Measurements from ENCODE around the gene SLFN12. TPM values are rescaled to one million over a fixed set of nuclear protein-coding genes. Genes with fewer than 3 reads are reported as not detected.
"Not testable (repeated sequence)": the region's sequence is repeated elsewhere in the genome, so short reads cannot be mapped to it uniquely, and the experiment has no call there.

Gene SLFN12
- total RNA-seq, 8 experiments from 2014 or later: 0.05 to 11.6 (median 0.72) TPM; not detected in 1

GRCh38 chr17:35447499-35447898 lies 15.2 kb upstream of the SLFN12 start:
- 0 to 100% (median 42%) methylated on average over 1 to 3 of the region's 3 CpGs; no CpG with 5 or more reads in 1 of the 10 experiments for WGBS, 10 experiments
- peaks cover 0 to 6% of the 10 kb centered on the region in 2 donors for H3K4me1 ChIP-seq (replicated peaks in 1 of 2)
- no peak overlapping the region for H3K27ac ChIP-seq
- peak overlapping the region in 1 of 5 donors; percentile 43 for H3K4me3 ChIP-seq
- in situ Hi-C loops (cut with MboI; ENCODE audit: low pct_unique_long_range_greater_than_20kb in 2 of 9, low sequenced_read_pairs in 9 of 9, unreplicated experiment in 9 of 9): no loop called here
- no peak for ATAC-seq (replicated peaks in 6 of 8)

GRCh38 chr17:35438433-35438832 lies 6.1 kb upstream of the SLFN12 start:
- Histone ChIP-seq H3K27ac (no peak overlapping the region), H3K4me1 (replicated peaks in 1 of 2) (peaks cover 0 to 5% of the 10 kb centered on the region in 2 donors), H3K4me3 (no peak overlapping the region)
- ATAC-seq (replicated peaks in 6 of 8): no peak
- in situ Hi-C loops (cut with MboI; ENCODE audit: low pct_unique_long_range_greater_than_20kb in 2 of 9, low sequenced_read_pairs in 9 of 9, unreplicated experiment in 9 of 9): no loop called here

GRCh38 chr17:35433075-35433894 lies 985 bp upstream of the SLFN12 start:
- Histone ChIP-seq H3K27ac (peak overlapping the region in 1 of 2 donors; percentile 27), H3K4me1 (replicated peaks in 1 of 2) (peaks cover 0 to 10% of the 10 kb centered on the region in 2 donors), H3K4me3 (peak overlapping the region in 3 of 5 donors; percentile 27 to 43 (median 37))
- ATAC-seq (replicated peaks in 6 of 8): peak; percentile 77 to 97 (median 94)
- WGBS, 10 experiments: 0 to 52% (median 22%) methylated on average over 1 to 17 of the region's 19 CpGs; no CpG with 5 or more reads in 1 of the 10 experiments
- in situ Hi-C loops (cut with MboI; ENCODE audit: low pct_unique_long_range_greater_than_20kb in 2 of 9, low sequenced_read_pairs in 9 of 9, unreplicated experiment in 9 of 9): no loop called here

- H3K4me1 ChIP-seq (replicated peaks in 1 of 2): peaks cover 0 to 10% of the 10 kb centered on the region in 2 donors
- WGBS, 10 experiments: 60 to 100% (median 81%) methylated on average over 1 to 2 of the region's 2 CpGs; no CpG with 5 or more reads in 5 of the 10 experiments
- in situ Hi-C loops (cut with MboI; ENCODE audit: low pct_unique_long_range_greater_than_20kb in 2 of 9, low sequenced_read_pairs in 9 of 9, unreplicated experiment in 9 of 9): no loop called here
- H3K4me3 ChIP-seq: no peak overlapping the region
- no peak overlapping the region for H3K27ac ChIP-seq
- ATAC-seq (replicated peaks in 6 of 8): no peak
Observed at GRCh38 chr17:35429702-35430101, 2.6 kb downstream of the SLFN12 start.

GRCh38 chr17:35428229-35428628 lies 4.1 kb downstream of the SLFN12 start:
- H3K27ac ChIP-seq: no peak overlapping the region
- H3K4me1 ChIP-seq (replicated peaks in 1 of 2): peaks cover 0 to 3% of the 10 kb centered on the region in 2 donors
- 67 to 100% (median 75%) methylated on average over 1 to 2 of the region's 2 CpGs; no CpG with 5 or more reads in 1 of the 10 experiments for whole genome bisulfite sequencing, 10 experiments
- H3K4me3 ChIP-seq: no peak overlapping the region
- in situ Hi-C loops (cut with MboI; ENCODE audit: low pct_unique_long_range_greater_than_20kb in 2 of 9, low sequenced_read_pairs in 9 of 9, unreplicated experiment in 9 of 9): no loop called here
- ATAC-seq (replicated peaks in 6 of 8): no peak

GRCh38 chr17:35423761-35424160 lies 8.5 kb downstream of the SLFN12 start:
- ATAC-seq (replicated peaks in 6 of 8): no peak
- Histone ChIP-seq H3K4me3 (no peak overlapping the region), H3K4me1 (replicated peaks in 1 of 2) (no peaks in the 10 kb centered on the region), H3K27ac (no peak overlapping the region)
- 40 to 100% (median 93%) methylated on average over 1 to 4 of the region's 4 CpGs; no CpG with 5 or more reads in 2 of the 10 experiments for WGBS, 10 experiments
- in situ Hi-C loops (cut with MboI; ENCODE audit: low pct_unique_long_range_greater_than_20kb in 2 of 9, low sequenced_read_pairs in 9 of 9, unreplicated experiment in 9 of 9): no loop called here

GRCh38 chr17:35421069-35421468 lies 11.2 kb downstream of the SLFN12 start:
- ATAC-seq (replicated peaks in 6 of 8); H3K27ac ChIP-seq; H3K4me3 ChIP-seq; H3K4me1 ChIP-seq (replicated peaks in 1 of 2); in situ Hi-C loops (cut with MboI; ENCODE audit: low pct_unique_long_range_greater_than_20kb in 2 of 9, low sequenced_read_pairs in 9 of 9, unreplicated experiment in 9 of 9): not testable (repeated sequence)
- WGBS, 10 experiments: 68 to 100% (median 90%) methylated on average over 2 to 9 of the region's 9 CpGs; no CpG with 5 or more reads in 1 of the 10 experiments

- no peak for ATAC-seq (replicated peaks in 6 of 8)
- Histone ChIP-seq H3K4me1 (replicated peaks in 1 of 2) (no peaks in the 10 kb centered on the region), H3K27ac (no peak overlapping the region), H3K4me3 (no peak overlapping the region)
- in situ Hi-C loops (cut with MboI; ENCODE audit: low pct_unique_long_range_greater_than_20kb in 2 of 9, low sequenced_read_pairs in 9 of 9, unreplicated experiment in 9 of 9): no loop called here
- whole genome bisulfite sequencing, 10 experiments: 64 to 100% (median 89%) methylated on average over 1 to 2 of the region's 2 CpGs; no CpG with 5 or more reads in 1 of the 10 experiments
Observed at GRCh38 chr17:35416659-35417058, 15.6 kb downstream of the SLFN12 start.

- H3K27ac ChIP-seq; ATAC-seq (replicated peaks in 6 of 8); H3K4me3 ChIP-seq; in situ Hi-C loops (cut with MboI; ENCODE audit: low pct_unique_long_range_greater_than_20kb in 2 of 9, low sequenced_read_pairs in 9 of 9, unreplicated experiment in 9 of 9); H3K4me1 ChIP-seq (replicated peaks in 1 of 2): not testable (repeated sequence)
- WGBS, 10 experiments: 38 to 96% (median 83%) methylated on average over 1 to 2 of the region's 2 CpGs
Observed at GRCh38 chr17:35414707-35415106, 17.6 kb downstream of the SLFN12 start.

- no peak for ATAC-seq (replicated peaks in 6 of 8)
- WGBS, 10 experiments: 44 to 100% (median 82%) methylated on average over 1 of the region's 1 CpG; no CpG with 5 or more reads in 2 of the 10 experiments
- Histone ChIP-seq H3K27ac (no peak overlapping the region), H3K4me3 (no peak overlapping the region), H3K4me1 (replicated peaks in 1 of 2) (no peaks in the 10 kb centered on the region)
- in situ Hi-C loops (cut with MboI; ENCODE audit: low pct_unique_long_range_greater_than_20kb in 2 of 9, low sequenced_read_pairs in 9 of 9, unreplicated experiment in 9 of 9): no loop called here
Observed at GRCh38 chr17:35414247-35414646, 18.1 kb downstream of the SLFN12 start.

- 82 to 98% (median 96%) methylated on average over 8 to 19 of the region's 26 CpGs; no CpG with 5 or more reads in 6 of the 10 experiments for WGBS, 10 experiments
- no peak for ATAC-seq (replicated peaks in 6 of 8)
- Histone ChIP-seq H3K4me3 (no peak overlapping the region), H3K4me1 (replicated peaks in 1 of 2) (no peaks in the 10 kb centered on the region), H3K27ac (no peak overlapping the region)
- in situ Hi-C loops (cut with MboI; ENCODE audit: low pct_unique_long_range_greater_than_20kb in 2 of 9, low sequenced_read_pairs in 9 of 9, unreplicated experiment in 9 of 9): no loop called here
Observed at GRCh38 chr17:35407531-35407930, 24.8 kb downstream of the SLFN12 start.

- in situ Hi-C loops (cut with MboI; ENCODE audit: low pct_unique_long_range_greater_than_20kb in 2 of 9, low sequenced_read_pairs in 9 of 9, unreplicated experiment in 9 of 9): no loop called here
- WGBS, 10 experiments: 0 to 100% (median 81%) methylated on average over 1 of the region's 1 CpG; no CpG with 5 or more reads in 2 of the 10 experiments
Observed at GRCh38 chr17:35406568-35406967, 25.7 kb downstream of the SLFN12 start.

GRCh38 chr17:35404360-35404759 lies 27.9 kb downstream of the SLFN12 start:
- Histone ChIP-seq H3K27ac (no peak overlapping the region), H3K4me3 (no peak overlapping the region), H3K4me1 (replicated peaks in 1 of 2) (no peaks in the 10 kb centered on the region)
- whole genome bisulfite sequencing, 10 experiments: 43 to 100% (median 80%) methylated on average over 1 of the region's 1 CpG; no CpG with 5 or more reads in 1 of the 10 experiments
- no peak for ATAC-seq (replicated peaks in 6 of 8)
- in situ Hi-C loops (cut with MboI; ENCODE audit: low pct_unique_long_range_greater_than_20kb in 2 of 9, low sequenced_read_pairs in 9 of 9, unreplicated experiment in 9 of 9): no loop called here

More at GRCh38 chr17:35406568-35406967, 25.7 kb downstream of the SLFN12 start:
- Histone ChIP-seq H3K4me3 (no peak overlapping the region), H3K27ac (no peak overlapping the region), H3K4me1 (replicated peaks in 1 of 2) (no peaks in the 10 kb centered on the region)
- ATAC-seq (replicated peaks in 6 of 8): no peak
